SK-N-SH (cell line): ENCODE measurements around the gene WEE2.

Experiments used
- CHD2 ChIP-seq: fragments of 150-350 bp; IDR thresholded peaks from 2 replicates; pipeline ENCODE4 v1.6.1; 2018; ENCODE audit warnings: low read length; ENCODE audit not compliant: partially characterized antibody
- EP300 ChIP-seq, 2 experiments: IDR thresholded peaks; 2 replicates each; pipeline versions ENCODE4 v1.4.0 to v1.6.1; 2012; ENCODE audit warnings: borderline replicate concordance in 1 of 2, low read depth in 1 of 2, low read length in 1 of 2
- GATA2 ChIP-seq: sonication (generic); formaldehyde crosslinking; IDR thresholded peaks from 2 replicates; pipeline ENCODE4 v1.5.0; 2020; ENCODE audit warnings: mild to moderate bottlenecking, missing genetic modification reagents
- NFIC ChIP-seq: IDR thresholded peaks from 2 replicates; pipeline ENCODE4 v1.4.0; 2012; ENCODE audit warnings: borderline replicate concordance
- POLR2AphosphoS5 ChIP-seq: IDR thresholded peaks from 2 replicates; pipeline ENCODE4 v1.6.1; 2012; ENCODE audit warnings: low read depth, low read length
- RFX5 ChIP-seq: IDR thresholded peaks from 2 replicates; pipeline ENCODE4 v1.6.1; 2012; ENCODE audit warnings: mild to moderate bottlenecking, improper control_type of control experiment, low read length
- SMC3 ChIP-seq: IDR thresholded peaks from 2 replicates; pipeline ENCODE4 v1.6.1; 2012; ENCODE audit warnings: low read depth, low read length, improper control_type of control experiment
- TAF1 ChIP-seq: IDR thresholded peaks from 2 replicates; pipeline ENCODE4 v1.6.1; 2012; ENCODE audit warnings: low read depth, mild to moderate bottlenecking, low read length, moderate library complexity, borderline replicate concordance
- TF ChIP-seq, protein P1 (sequence below): IDR thresholded peaks from 2 replicates; pipeline ENCODE4 v1.4.0; 2012; ENCODE audit warnings: low read depth, borderline replicate concordance
- TF ChIP-seq, protein P2 (sequence below): fragments of 150-350 bp; IDR thresholded peaks from 2 replicates; pipeline ENCODE4 v1.6.1; 2016; ENCODE audit warnings: mild to moderate bottlenecking, low read depth, low read length
- TF ChIP-seq, protein P3 (sequence below): fragments of 200-600 bp; sonication (generic); IDR thresholded peaks from 2 replicates; pipeline ENCODE4 v1.6.1; 2017; ENCODE audit warnings: antibody characterized with exemption, mild to moderate bottlenecking, moderate library complexity
- TF ChIP-seq, protein P4 (sequence below): fragments of 150-350 bp; IDR thresholded peaks from 2 replicates; pipeline ENCODE4 v1.6.1; 2017; ENCODE audit warnings: antibody characterized with exemption, low read length, low read depth, borderline replicate concordance

DNA sequence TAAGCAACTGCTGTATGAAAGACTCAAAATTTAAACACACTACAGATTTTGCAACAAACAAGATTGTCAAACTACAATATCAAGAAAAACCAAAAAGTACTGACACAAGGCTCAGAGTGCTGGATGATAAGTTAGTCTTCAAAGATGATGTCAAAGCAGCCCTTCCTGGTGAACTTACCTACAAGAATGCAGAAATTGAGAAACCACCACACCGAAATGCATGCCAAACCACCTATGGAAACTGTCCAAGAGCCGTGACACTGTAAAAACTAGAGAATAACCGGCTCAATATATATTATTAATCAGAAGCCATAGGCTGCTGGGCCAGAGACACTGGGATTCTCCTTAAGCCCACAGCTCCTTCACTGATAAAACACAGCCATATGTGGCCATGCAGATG lies 31.5 kb upstream of the WEE2 start:
- TF ChIP-seq NFIC (no peak), SMC3 (no peak), POLR2AphosphoS5 (no peak), RFX5 (no peak), EP300 (IDR thresholded peaks at IDR 0.05; ENCODE audit: borderline replicate concordance in 1 of 2, low read depth in 1 of 2, low read length in 1 of 2) (no peak), GATA2 (no peak), CHD2 (no peak), TAF1 (no peak)
- TF ChIP-seq, protein P1, sequence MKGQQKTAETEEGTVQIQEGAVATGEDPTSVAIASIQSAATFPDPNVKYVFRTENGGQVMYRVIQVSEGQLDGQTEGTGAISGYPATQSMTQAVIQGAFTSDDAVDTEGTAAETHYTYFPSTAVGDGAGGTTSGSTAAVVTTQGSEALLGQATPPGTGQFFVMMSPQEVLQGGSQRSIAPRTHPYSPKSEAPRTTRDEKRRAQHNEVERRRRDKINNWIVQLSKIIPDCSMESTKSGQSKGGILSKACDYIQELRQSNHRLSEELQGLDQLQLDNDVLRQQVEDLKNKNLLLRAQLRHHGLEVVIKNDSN, result no peak
- TF ChIP-seq, protein P2, sequence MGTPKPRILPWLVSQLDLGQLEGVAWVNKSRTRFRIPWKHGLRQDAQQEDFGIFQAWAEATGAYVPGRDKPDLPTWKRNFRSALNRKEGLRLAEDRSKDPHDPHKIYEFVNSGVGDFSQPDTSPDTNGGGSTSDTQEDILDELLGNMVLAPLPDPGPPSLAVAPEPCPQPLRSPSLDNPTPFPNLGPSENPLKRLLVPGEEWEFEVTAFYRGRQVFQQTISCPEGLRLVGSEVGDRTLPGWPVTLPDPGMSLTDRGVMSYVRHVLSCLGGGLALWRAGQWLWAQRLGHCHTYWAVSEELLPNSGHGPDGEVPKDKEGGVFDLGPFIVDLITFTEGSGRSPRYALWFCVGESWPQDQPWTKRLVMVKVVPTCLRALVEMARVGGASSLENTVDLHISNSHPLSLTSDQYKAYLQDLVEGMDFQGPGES, result no peak
- TF ChIP-seq, protein P3, sequence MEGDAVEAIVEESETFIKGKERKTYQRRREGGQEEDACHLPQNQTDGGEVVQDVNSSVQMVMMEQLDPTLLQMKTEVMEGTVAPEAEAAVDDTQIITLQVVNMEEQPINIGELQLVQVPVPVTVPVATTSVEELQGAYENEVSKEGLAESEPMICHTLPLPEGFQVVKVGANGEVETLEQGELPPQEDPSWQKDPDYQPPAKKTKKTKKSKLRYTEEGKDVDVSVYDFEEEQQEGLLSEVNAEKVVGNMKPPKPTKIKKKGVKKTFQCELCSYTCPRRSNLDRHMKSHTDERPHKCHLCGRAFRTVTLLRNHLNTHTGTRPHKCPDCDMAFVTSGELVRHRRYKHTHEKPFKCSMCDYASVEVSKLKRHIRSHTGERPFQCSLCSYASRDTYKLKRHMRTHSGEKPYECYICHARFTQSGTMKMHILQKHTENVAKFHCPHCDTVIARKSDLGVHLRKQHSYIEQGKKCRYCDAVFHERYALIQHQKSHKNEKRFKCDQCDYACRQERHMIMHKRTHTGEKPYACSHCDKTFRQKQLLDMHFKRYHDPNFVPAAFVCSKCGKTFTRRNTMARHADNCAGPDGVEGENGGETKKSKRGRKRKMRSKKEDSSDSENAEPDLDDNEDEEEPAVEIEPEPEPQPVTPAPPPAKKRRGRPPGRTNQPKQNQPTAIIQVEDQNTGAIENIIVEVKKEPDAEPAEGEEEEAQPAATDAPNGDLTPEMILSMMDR, result no peak
- TF ChIP-seq, protein P4, sequence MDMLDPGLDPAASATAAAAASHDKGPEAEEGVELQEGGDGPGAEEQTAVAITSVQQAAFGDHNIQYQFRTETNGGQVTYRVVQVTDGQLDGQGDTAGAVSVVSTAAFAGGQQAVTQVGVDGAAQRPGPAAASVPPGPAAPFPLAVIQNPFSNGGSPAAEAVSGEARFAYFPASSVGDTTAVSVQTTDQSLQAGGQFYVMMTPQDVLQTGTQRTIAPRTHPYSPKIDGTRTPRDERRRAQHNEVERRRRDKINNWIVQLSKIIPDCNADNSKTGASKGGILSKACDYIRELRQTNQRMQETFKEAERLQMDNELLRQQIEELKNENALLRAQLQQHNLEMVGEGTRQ, result no peak
